ENCODE results near the gene KDM4C.

Gene KDM4C

DNA sequence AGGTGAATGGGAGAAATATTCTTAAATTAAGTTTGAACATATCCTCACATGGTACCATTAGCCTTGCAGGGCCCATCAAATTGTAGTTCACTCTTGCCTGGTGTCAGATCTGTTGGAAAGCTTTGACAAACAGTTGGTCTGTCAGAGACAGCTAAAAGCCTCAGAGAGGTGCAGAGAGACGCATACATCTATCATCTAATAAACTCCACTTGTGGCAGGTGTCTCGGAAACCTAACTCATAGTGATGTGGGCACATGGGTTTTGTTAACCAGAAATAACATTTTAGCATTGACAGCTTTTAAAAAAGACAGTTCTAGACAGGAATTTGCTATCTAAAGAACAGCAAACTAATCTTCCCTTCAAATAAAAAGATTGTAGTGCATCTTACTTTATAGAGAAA lies 315.9 kb downstream of the KDM4C start:
- no peak for TF ChIP-seq CTCF (IDR thresholded peaks at IDR 0.05; ENCODE audit: low read depth, low read length, missing control alignments)
- no peaks in the 10 kb centered on the region for H3K36me3 ChIP-seq (replicated peaks)
- in situ Hi-C loops (cut with HindIII; ENCODE audit: low pct_ligation_motif_present, low sequenced_read_pairs) = no loop called here

GRCh38 chr9:7075154-7075553 lies 317.4 kb downstream of the KDM4C start:
- Histone ChIP-seq H3K27me3 (replicated peaks) (no peaks in the 10 kb centered on the region), H3K36me3 (replicated peaks) (no peaks in the 10 kb centered on the region), H3K4me3 (ENCODE audit: low read depth, low read length) (no peak overlapping the region), H3K27ac (no peak overlapping the region)
- no peak for TF ChIP-seq CTCF (IDR thresholded peaks at IDR 0.05; ENCODE audit: low read depth, low read length, missing control alignments)
- in situ Hi-C loops (cut with HindIII; ENCODE audit: low pct_ligation_motif_present, low sequenced_read_pairs) = no loop called here
- DNase-seq = no peak

More for the DNA sequence above, 315.9 kb downstream of the KDM4C start:
- Histone ChIP-seq H3K4me3 (ENCODE audit: low read depth, low read length) (no peak overlapping the region), H3K27ac (no peak overlapping the region), H3K27me3 (replicated peaks) (no peaks in the 10 kb centered on the region)
- no peak for DNase-seq

GRCh38 chr9:7079051-7079450 lies 321.3 kb downstream of the KDM4C start:
- no peak for DNase-seq
- no peak overlapping the region for H3K27ac ChIP-seq
- in situ Hi-C loops (cut with HindIII; ENCODE audit: low pct_ligation_motif_present, low sequenced_read_pairs) = no loop called here
- TF ChIP-seq CTCF (IDR thresholded peaks at IDR 0.05; ENCODE audit: low read depth, low read length, missing control alignments) = no peak
- no peaks in the 10 kb centered on the region for H3K36me3 ChIP-seq (replicated peaks)
- no peaks in the 10 kb centered on the region for H3K27me3 ChIP-seq (replicated peaks)
- no peak overlapping the region for H3K4me3 ChIP-seq (ENCODE audit: low read depth, low read length)

DNA sequence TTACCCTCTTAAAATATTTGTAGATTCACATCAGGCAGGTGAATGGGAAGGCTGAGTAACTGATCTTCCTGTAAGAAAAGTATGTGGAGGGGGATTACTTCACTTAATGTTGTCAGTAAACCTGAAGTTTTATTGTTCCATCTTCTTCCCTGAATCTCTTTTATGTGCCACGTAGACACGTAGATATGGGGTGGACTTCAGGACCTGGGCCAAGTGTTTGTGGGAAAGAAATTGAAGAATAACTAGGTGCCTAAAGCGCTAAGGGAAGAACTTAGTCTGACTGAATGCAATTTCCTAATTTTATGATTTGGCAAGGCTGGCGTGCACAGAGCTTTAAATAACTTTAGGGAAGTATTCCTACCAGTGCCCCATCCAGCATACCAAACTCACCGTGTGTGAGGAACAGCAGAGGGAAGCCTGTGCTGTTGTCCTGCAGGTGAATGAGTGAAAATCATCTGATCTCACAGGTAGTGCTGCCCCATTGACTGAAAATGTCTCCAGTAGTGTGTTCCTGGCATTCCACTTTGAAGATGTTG lies 323.4 kb downstream of the KDM4C start:
- no peak for DNase-seq
- Histone ChIP-seq H3K27me3 (replicated peaks) (no peaks in the 10 kb centered on the region), H3K36me3 (replicated peaks) (no peaks in the 10 kb centered on the region), H3K27ac (no peak overlapping the region), H3K4me3 (ENCODE audit: low read depth, low read length) (no peak overlapping the region)
- TF ChIP-seq CTCF (IDR thresholded peaks at IDR 0.05; ENCODE audit: low read depth, low read length, missing control alignments) = no peak
- in situ Hi-C loops (cut with HindIII; ENCODE audit: low pct_ligation_motif_present, low sequenced_read_pairs) = no loop called here

DNA sequence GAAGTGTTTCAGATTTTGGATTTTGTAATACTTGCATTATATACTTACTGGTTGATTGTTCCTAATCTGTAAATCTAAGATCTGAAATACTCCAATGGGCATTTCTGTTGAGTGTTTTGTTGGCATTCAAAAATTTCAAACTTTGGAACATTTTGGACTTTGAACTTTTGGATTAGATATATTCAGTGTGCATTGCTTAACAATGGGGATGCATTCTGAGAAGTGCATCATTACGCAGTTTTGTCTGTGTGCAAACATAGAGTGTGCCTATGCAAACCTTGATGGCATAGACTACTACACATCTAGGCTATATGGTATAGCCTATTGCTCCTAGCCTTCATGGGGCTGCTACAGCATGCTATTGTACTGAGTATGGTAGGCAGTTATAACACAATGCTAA lies 325.4 kb downstream of the KDM4C start:
- Histone ChIP-seq H3K36me3 (replicated peaks) (no peaks in the 10 kb centered on the region), H3K27me3 (replicated peaks) (no peaks in the 10 kb centered on the region), H3K4me3 (ENCODE audit: low read depth, low read length) (no peak overlapping the region), H3K27ac (no peak overlapping the region)
- TF ChIP-seq CTCF (IDR thresholded peaks at IDR 0.05; ENCODE audit: low read depth, low read length, missing control alignments) = no peak
- in situ Hi-C loops (cut with HindIII; ENCODE audit: low pct_ligation_motif_present, low sequenced_read_pairs) = no loop called here
- no peak for DNase-seq

GRCh38 chr9:7085357-7085756 lies 327.6 kb downstream of the KDM4C start:
- H3K27me3 ChIP-seq (replicated peaks) = no peaks in the 10 kb centered on the region
- no peak for DNase-seq
- H3K36me3 ChIP-seq (replicated peaks) = no peaks in the 10 kb centered on the region
- no peak for TF ChIP-seq CTCF (IDR thresholded peaks at IDR 0.05; ENCODE audit: low read depth, low read length, missing control alignments)
- H3K27ac ChIP-seq = no peak overlapping the region
- in situ Hi-C loops (cut with HindIII; ENCODE audit: low pct_ligation_motif_present, low sequenced_read_pairs) = no loop called here
- H3K4me3 ChIP-seq (ENCODE audit: low read depth, low read length) = no peak overlapping the region

All from brain microvascular endothelial cell (primary cell).